Dermis blood vessel endothelial cell (primary cell): ENCODE results near the gene DMPK. TPM values are rescaled to one million over a fixed set of nuclear protein-coding genes. Genes with fewer than 3 reads are reported as not detected.
"Not testable (repeated sequence)": the region's sequence is repeated elsewhere in the genome, so short reads cannot be mapped to it uniquely, and the experiment has no call there.

Source experiments
- DNase-seq: peaks from one replicate; pipeline ENCODE4 v3.0.0; 2010
- total RNA-seq: library from RNA; depleted of rRNA; stranded (reverse); fragments of >200 nt; gene quantifications from 2 replicates; pipeline ENCODE4 v1.2.3, GENCODE V29; 2014

Gene DMPK
- total RNA-seq, 1 donor from 2014 or later, result 12.4 TPM

- DNase-seq, result no peak
Measured at GRCh38 chr19:45739498-45740439, 42.5 kb downstream of the DMPK start.

GRCh38 chr19:45733160-45733810, 49.0 kb downstream of the DMPK start, which contains the start of gene MEIOSIN:
Gene MEIOSIN (plus strand): TSS chr19:45733439. CDS start chr19:45735377, 1,938 bp downstream.
- DNase-seq, result no peak

- peak; percentile 98 for DNase-seq
Measured at GRCh38 chr19:45730368-45731288, 51.7 kb downstream of the DMPK start, which contains the start of gene FBXO46. Gene FBXO46 (minus strand): TSS chr19:45730896. CDS start chr19:45713495, 17,401 bp downstream.

- peak; percentile 55 for DNase-seq
Measured at GRCh38 chr19:45729800-45730290, 52.4 kb downstream of the DMPK start.

- not testable (repeated sequence) for DNase-seq
Measured at GRCh38 chr19:45728683-45729082, 53.6 kb downstream of the DMPK start.

GRCh38 chr19:45720065-45720464, 62.2 kb downstream of the DMPK start:
- DNase-seq, result not testable (repeated sequence)

Other genes starting within 250 kb of the DMPK start
- gene OPA3, start 197.7 kb downstream of the DMPK start, total RNA-seq, result 5.1 and 9.4 TPM in 2 replicates
- 3.2 and 5.0 TPM in 2 replicates for gene GPR4, start 180.3 kb downstream of the DMPK start, total RNA-seq
- 18.9 and 26.1 TPM in 2 replicates for gene EML2, start 143.1 kb downstream of the DMPK start, total RNA-seq
- gene GIPR, start 114.3 kb downstream of the DMPK start, total RNA-seq, result 0.05 TPM in 1 of 2 replicates, not detected in the other
- gene SNRPD2, start 90.5 kb downstream of the DMPK start, total RNA-seq, result 218 and 295 TPM in 2 replicates
- gene QPCTL, start 89.8 kb downstream of the DMPK start, total RNA-seq, result 8.3 and 11.8 TPM in 2 replicates
- gene FBXO46, start 51.6 kb downstream of the DMPK start, total RNA-seq, result 7.7 and 7.8 TPM in 2 replicates
- not detected in 2 replicates for gene MEIOSIN, start 49.1 kb downstream of the DMPK start, total RNA-seq
- gene SIX5, start 13.2 kb downstream of the DMPK start, total RNA-seq, result 9.8 and 11.7 TPM in 2 replicates
- 28.8 and 31.7 TPM in 2 replicates for gene DMWD, start 10.4 kb upstream of the DMPK start, total RNA-seq
- gene RSPH6A, start 32.8 kb upstream of the DMPK start, total RNA-seq, result under 0.01 and 0.05 TPM in 2 replicates
- gene SYMPK, start 80.7 kb upstream of the DMPK start, total RNA-seq, result 32.7 and 55.1 TPM in 2 replicates
- 0.14 TPM in 1 of 2 replicates, not detected in the other for gene FOXA3, start 81.8 kb upstream of the DMPK start, total RNA-seq
- 31.6 and 32.7 TPM in 2 replicates for gene IRF2BP1, start 103.7 kb upstream of the DMPK start, total RNA-seq
- gene MYPOP, start 120.1 kb upstream of the DMPK start, total RNA-seq, result 1.4 and 2.7 TPM in 2 replicates
- gene NANOS2, start 132.3 kb upstream of the DMPK start, total RNA-seq, result not detected in 2 replicates
- gene NOVA2, start 191.4 kb upstream of the DMPK start, total RNA-seq, result 7.0 and 16.9 TPM in 2 replicates
- 7.3 and 8.1 TPM in 2 replicates for gene CCDC61, start 213.0 kb upstream of the DMPK start, total RNA-seq
- not detected in 2 replicates for gene PGLYRP1, start 240.6 kb upstream of the DMPK start, total RNA-seq